A549 (cell line): ENCODE results near the gene BST1.

Source experiments
- CBX8 ChIP-seq: fragments of 200-600 bp; sonication (generic); IDR thresholded peaks from 2 replicates; pipeline ENCODE4 v1.6.1; 2016
- HOXA7 ChIP-seq: fragments of 250-450 bp; sonication (Bioruptor Pico); IDR thresholded peaks from 2 replicates; pipeline ENCODE4 v1.5.0; 2020; ENCODE audit warnings: mild to moderate bottlenecking, moderate library complexity
- KDM1A ChIP-seq: fragments of 200-600 bp; sonication (generic); IDR thresholded peaks from 2 replicates; pipeline ENCODE4 v1.6.1; 2016; ENCODE audit warnings: low read depth, mild to moderate bottlenecking
- MYC ChIP-seq: IDR thresholded peaks from 2 replicates; pipeline ENCODE4 v1.6.1; 2012; ENCODE audit warnings: mild to moderate bottlenecking, inconsistent platforms, low read length, improper control_type of control experiment, borderline replicate concordance
- NR3C1 ChIP-seq: fragments of >200 bp; sonication (Bioruptor Twin); formaldehyde crosslinking; IDR thresholded peaks from 3 replicates; pipeline ENCODE4 v1.6.1; 2017
- POLR2A ChIP-seq: IDR thresholded peaks from 2 replicates; pipeline ENCODE4 v1.6.1; 2012; ENCODE audit warnings: mild to moderate bottlenecking, low read length
- RARB ChIP-seq: fragments of 250-450 bp; sonication (Bioruptor Pico); IDR thresholded peaks from 2 replicates; pipeline ENCODE4 v1.8.0; 2021; ENCODE audit warnings: mild to moderate bottlenecking, moderate library complexity
- RCOR1 ChIP-seq: fragments of 150-350 bp; IDR thresholded peaks from 2 replicates; pipeline ENCODE4 v1.6.1; 2014; ENCODE audit warnings: antibody characterized with exemption, low read length, low read depth
- SMC3 ChIP-seq: fragments of >200 bp; sonication (Bioruptor Twin); formaldehyde crosslinking; IDR thresholded peaks from 3 replicates; pipeline ENCODE4 v1.6.1; 2018; ENCODE audit warnings: inconsistent platforms
- TF ChIP-seq, protein P1 (sequence below): fragments of >200 bp; sonication (Bioruptor Twin); formaldehyde crosslinking; IDR thresholded peaks from 3 replicates; pipeline ENCODE4 v1.5.1; 2016
- TF ChIP-seq, protein P2 (sequence below): IDR thresholded peaks from 2 replicates; pipeline ENCODE4 v1.6.1; 2012
- TF ChIP-seq, protein P3 (sequence below): IDR thresholded peaks from 2 replicates; pipeline ENCODE4 v1.6.1; 2012
- TF ChIP-seq, protein P4 (sequence below): fragments of 200-600 bp; sonication (generic); IDR thresholded peaks from 2 replicates; pipeline ENCODE4 v1.6.1; 2016; ENCODE audit warnings: antibody characterized with exemption, mild to moderate bottlenecking, moderate library complexity

DNA sequence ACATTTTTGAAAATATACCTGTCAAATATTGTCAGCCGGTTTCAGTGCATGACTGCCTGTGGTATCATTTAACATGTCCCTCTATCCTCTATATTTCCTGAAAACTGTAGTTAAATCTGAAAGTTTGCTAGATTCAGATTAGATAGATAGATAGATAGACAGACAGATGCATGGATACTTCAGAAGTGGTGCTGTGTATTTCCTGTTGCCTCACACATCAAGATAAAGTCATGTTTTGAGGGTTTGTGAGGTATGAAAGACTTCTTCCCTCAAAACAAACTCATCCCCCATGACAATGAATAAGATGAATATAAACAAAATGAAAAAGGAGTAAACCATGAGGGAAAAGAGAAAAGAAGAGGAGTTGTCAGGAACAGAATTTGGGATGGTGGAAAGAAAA lies 6.0 kb upstream of the BST1 start:
- TF ChIP-seq, protein P1, sequence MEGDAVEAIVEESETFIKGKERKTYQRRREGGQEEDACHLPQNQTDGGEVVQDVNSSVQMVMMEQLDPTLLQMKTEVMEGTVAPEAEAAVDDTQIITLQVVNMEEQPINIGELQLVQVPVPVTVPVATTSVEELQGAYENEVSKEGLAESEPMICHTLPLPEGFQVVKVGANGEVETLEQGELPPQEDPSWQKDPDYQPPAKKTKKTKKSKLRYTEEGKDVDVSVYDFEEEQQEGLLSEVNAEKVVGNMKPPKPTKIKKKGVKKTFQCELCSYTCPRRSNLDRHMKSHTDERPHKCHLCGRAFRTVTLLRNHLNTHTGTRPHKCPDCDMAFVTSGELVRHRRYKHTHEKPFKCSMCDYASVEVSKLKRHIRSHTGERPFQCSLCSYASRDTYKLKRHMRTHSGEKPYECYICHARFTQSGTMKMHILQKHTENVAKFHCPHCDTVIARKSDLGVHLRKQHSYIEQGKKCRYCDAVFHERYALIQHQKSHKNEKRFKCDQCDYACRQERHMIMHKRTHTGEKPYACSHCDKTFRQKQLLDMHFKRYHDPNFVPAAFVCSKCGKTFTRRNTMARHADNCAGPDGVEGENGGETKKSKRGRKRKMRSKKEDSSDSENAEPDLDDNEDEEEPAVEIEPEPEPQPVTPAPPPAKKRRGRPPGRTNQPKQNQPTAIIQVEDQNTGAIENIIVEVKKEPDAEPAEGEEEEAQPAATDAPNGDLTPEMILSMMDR = no peak
- no peak for TF ChIP-seq RARB (CRISPR knock-in tag)
- no peak for TF ChIP-seq RCOR1
- TF ChIP-seq, protein P2, sequence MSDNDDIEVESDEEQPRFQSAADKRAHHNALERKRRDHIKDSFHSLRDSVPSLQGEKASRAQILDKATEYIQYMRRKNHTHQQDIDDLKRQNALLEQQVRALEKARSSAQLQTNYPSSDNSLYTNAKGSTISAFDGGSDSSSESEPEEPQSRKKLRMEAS = no peak
- TF ChIP-seq, protein P3, sequence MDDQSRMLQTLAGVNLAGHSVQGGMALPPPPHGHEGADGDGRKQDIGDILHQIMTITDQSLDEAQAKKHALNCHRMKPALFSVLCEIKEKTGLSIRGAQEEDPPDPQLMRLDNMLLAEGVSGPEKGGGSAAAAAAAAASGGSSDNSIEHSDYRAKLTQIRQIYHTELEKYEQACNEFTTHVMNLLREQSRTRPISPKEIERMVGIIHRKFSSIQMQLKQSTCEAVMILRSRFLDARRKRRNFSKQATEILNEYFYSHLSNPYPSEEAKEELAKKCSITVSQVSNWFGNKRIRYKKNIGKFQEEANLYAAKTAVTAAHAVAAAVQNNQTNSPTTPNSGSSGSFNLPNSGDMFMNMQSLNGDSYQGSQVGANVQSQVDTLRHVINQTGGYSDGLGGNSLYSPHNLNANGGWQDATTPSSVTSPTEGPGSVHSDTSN = no peak
- TF ChIP-seq KDM1A = no peak
- no peak for TF ChIP-seq POLR2A
- no peak for TF ChIP-seq HOXA7 (CRISPR knock-in tag)
- TF ChIP-seq, protein P4, sequence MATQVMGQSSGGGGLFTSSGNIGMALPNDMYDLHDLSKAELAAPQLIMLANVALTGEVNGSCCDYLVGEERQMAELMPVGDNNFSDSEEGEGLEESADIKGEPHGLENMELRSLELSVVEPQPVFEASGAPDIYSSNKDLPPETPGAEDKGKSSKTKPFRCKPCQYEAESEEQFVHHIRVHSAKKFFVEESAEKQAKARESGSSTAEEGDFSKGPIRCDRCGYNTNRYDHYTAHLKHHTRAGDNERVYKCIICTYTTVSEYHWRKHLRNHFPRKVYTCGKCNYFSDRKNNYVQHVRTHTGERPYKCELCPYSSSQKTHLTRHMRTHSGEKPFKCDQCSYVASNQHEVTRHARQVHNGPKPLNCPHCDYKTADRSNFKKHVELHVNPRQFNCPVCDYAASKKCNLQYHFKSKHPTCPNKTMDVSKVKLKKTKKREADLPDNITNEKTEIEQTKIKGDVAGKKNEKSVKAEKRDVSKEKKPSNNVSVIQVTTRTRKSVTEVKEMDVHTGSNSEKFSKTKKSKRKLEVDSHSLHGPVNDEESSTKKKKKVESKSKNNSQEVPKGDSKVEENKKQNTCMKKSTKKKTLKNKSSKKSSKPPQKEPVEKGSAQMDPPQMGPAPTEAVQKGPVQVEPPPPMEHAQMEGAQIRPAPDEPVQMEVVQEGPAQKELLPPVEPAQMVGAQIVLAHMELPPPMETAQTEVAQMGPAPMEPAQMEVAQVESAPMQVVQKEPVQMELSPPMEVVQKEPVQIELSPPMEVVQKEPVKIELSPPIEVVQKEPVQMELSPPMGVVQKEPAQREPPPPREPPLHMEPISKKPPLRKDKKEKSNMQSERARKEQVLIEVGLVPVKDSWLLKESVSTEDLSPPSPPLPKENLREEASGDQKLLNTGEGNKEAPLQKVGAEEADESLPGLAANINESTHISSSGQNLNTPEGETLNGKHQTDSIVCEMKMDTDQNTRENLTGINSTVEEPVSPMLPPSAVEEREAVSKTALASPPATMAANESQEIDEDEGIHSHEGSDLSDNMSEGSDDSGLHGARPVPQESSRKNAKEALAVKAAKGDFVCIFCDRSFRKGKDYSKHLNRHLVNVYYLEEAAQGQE = no peak
- TF ChIP-seq NR3C1 = no peak
- no peak for TF ChIP-seq SMC3
- no peak for TF ChIP-seq CBX8
- no peak for TF ChIP-seq MYC
